HEK293 (cell line): ENCODE results near the gene USP24.

ENCODE experiments used
- CTCF ChIP-seq: fragments of 450-650 bp; formaldehyde crosslinking; IDR thresholded peaks from 2 replicates; pipeline ENCODE4 v1.5.1; 2016; ENCODE audit warnings: missing biosample characterization, missing genetic modification characterization
- PRDM10 ChIP-seq: fragments of 450-650 bp; formaldehyde crosslinking; IDR thresholded peaks from 2 replicates; pipeline ENCODE4 v1.5.1; 2016; ENCODE audit warnings: missing biosample characterization, missing genetic modification characterization
- SETDB1 ChIP-seq: IDR thresholded peaks from one replicate; pipeline ENCODE4 v1.6.1; 2017; ENCODE audit warnings: mild to moderate bottlenecking, low read length, moderate library complexity, mixed read lengths; ENCODE audit not compliant: insufficient read length
- ZNF114 ChIP-seq: fragments of 450-650 bp; formaldehyde crosslinking; IDR thresholded peaks from 2 replicates; pipeline ENCODE4 v1.5.0; 2017; ENCODE audit warnings: missing biosample characterization, missing genetic modification characterization
- ZNF239 ChIP-seq: fragments of 450-650 bp; formaldehyde crosslinking; IDR thresholded peaks from 2 replicates; pipeline ENCODE4 v1.5.1; 2016; ENCODE audit warnings: missing biosample characterization, missing genetic modification characterization
- ZNF280D ChIP-seq: fragments of 450-650 bp; formaldehyde crosslinking; IDR thresholded peaks from 2 replicates; pipeline ENCODE4 v1.5.1; 2016; ENCODE audit warnings: missing biosample characterization, missing genetic modification characterization
- ZNF302 ChIP-seq: fragments of 450-650 bp; formaldehyde crosslinking; IDR thresholded peaks from 2 replicates; pipeline ENCODE4 v1.5.1; 2016; ENCODE audit warnings: missing biosample characterization, missing genetic modification characterization, low read depth
- TF ChIP-seq, protein P1 (sequence below): sonication (generic); formaldehyde crosslinking; IDR thresholded peaks from 2 replicates; pipeline ENCODE4 v1.8.1; 2022; ENCODE audit warnings: mild to moderate bottlenecking, moderate library complexity, missing genetic modification reagents

DNA sequence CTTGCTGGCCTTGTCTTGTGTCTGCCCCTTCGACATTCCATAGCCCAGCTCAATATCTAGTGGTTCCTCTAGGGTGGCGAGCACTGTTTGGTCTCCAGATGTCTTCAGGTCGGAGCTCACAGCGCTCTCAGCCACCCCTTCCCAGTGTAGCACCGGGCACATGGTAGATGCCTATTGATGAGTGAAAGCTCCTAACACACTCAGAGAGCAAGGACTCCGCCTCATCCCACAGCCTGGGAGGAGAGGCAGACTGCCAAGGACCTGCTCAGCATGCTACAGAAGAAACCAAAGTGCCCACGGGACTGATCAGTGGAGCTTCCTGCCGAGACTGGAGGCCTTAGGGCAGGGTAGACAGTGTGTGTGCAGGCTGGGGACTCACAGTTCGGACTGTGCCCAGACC is 164.9 kb downstream of the USP24 start:
- TF ChIP-seq ZNF280D (tag by site-specific recombination): no peak
- TF ChIP-seq PRDM10 (tag by site-specific recombination): peak; percentile 80
- no peak for TF ChIP-seq CTCF (tag by site-specific recombination)
- no peak for TF ChIP-seq ZNF302 (tag by site-specific recombination)
- TF ChIP-seq ZNF114 (tag by site-specific recombination): no peak
- TF ChIP-seq, protein P1, sequence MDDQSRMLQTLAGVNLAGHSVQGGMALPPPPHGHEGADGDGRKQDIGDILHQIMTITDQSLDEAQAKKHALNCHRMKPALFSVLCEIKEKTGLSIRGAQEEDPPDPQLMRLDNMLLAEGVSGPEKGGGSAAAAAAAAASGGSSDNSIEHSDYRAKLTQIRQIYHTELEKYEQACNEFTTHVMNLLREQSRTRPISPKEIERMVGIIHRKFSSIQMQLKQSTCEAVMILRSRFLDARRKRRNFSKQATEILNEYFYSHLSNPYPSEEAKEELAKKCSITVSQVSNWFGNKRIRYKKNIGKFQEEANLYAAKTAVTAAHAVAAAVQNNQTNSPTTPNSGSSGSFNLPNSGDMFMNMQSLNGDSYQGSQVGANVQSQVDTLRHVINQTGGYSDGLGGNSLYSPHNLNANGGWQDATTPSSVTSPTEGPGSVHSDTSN (CRISPR knock-in tag): no peak
- TF ChIP-seq ZNF239 (tag by site-specific recombination): no peak
- no peak for TF ChIP-seq SETDB1
